GM23248 (cell line): ENCODE results near the gene PPP1R9B. TPM values are rescaled to one million over a fixed set of nuclear protein-coding genes. Genes with fewer than 3 reads are reported as not detected.

Source experiments
- DNase-seq: peaks from one replicate; pipeline ENCODE4 v3.0.0-alpha.2; 2015
- H2AFZ ChIP-seq: fragments of 200-600 bp; sonication (generic); 2 replicates; pipeline ENCODE4 v1.6.1; 2016; ENCODE audit warnings: antibody characterized with exemption
- H3F3A ChIP-seq: fragments of 200-600 bp; sonication (generic); 2 replicates; pipeline ENCODE4 v1.6.1; 2016; ENCODE audit warnings: mild to moderate bottlenecking, antibody characterized with exemption, mixed run types; ENCODE audit not compliant: insufficient read depth
- H3K27ac ChIP-seq: fragments of 200-600 bp; sonication (generic); 2 replicates; pipeline ENCODE4 v1.5.1; 2016; ENCODE audit warnings: mild to moderate bottlenecking
- H3K27me3 ChIP-seq: fragments of 200-600 bp; sonication (generic); replicated peaks from 2 replicates; pipeline ENCODE4 v1.6.1; 2016; ENCODE audit warnings: mild to moderate bottlenecking; ENCODE audit not compliant: insufficient read depth
- H3K36me3 ChIP-seq: fragments of 200-600 bp; sonication (generic); 2 replicates; pipeline ENCODE4 v1.6.1; 2016; ENCODE audit warnings: low read depth, mild to moderate bottlenecking
- H3K4me1 ChIP-seq: fragments of 200-600 bp; sonication (generic); 2 replicates; pipeline ENCODE4 v1.6.1; 2016; ENCODE audit warnings: mild to moderate bottlenecking; ENCODE audit not compliant: insufficient read depth
- H3K4me2 ChIP-seq: fragments of 200-600 bp; sonication (generic); one replicate; pipeline ENCODE4 v1.6.1; 2016; ENCODE audit warnings: mild to moderate bottlenecking; ENCODE audit not compliant: unreplicated experiment
- H3K4me3 ChIP-seq: fragments of 200-600 bp; sonication (generic); 2 replicates; pipeline ENCODE4 v1.5.1; 2016; ENCODE audit warnings: mild to moderate bottlenecking
- H3K79me2 ChIP-seq: fragments of 200-600 bp; sonication (generic); 2 replicates; pipeline ENCODE4 v1.6.1; 2016; ENCODE audit warnings: mild to moderate bottlenecking; ENCODE audit not compliant: insufficient read depth
- H3K9ac ChIP-seq: fragments of 200-600 bp; sonication (generic); 2 replicates; pipeline ENCODE4 v1.6.1; 2016; ENCODE audit warnings: mild to moderate bottlenecking
- H3K9me2 ChIP-seq: fragments of 200-600 bp; sonication (generic); 2 replicates; pipeline ENCODE4 v1.6.1; 2016; ENCODE audit warnings: mixed run types, mild to moderate bottlenecking, moderate library complexity; ENCODE audit not compliant: insufficient read depth
- H3K9me3 ChIP-seq: fragments of 200-600 bp; sonication (generic); one replicate; pipeline ENCODE4 v1.6.1; 2017; ENCODE audit warnings: low read depth
- H4K20me1 ChIP-seq: fragments of 200-600 bp; sonication (generic); 2 replicates; pipeline ENCODE4 v1.6.0; 2016; ENCODE audit not compliant: insufficient read depth
- EZH2 ChIP-seq: fragments of 200-600 bp; sonication (generic); IDR thresholded peaks from 2 replicates; pipeline ENCODE4 v1.6.1; 2018; ENCODE audit warnings: antibody characterized with exemption, mild to moderate bottlenecking; ENCODE audit not compliant: insufficient read depth, poor library complexity, severe bottlenecking
- EZH2phosphoT487 ChIP-seq: fragments of 200-600 bp; sonication (generic); IDR thresholded peaks from 2 replicates; pipeline ENCODE4 v1.6.1; 2018; ENCODE audit warnings: antibody characterized with exemption, moderate library complexity, mild to moderate bottlenecking, low read depth; ENCODE audit not compliant: insufficient read depth
- WGBS, 2 experiments: methylation state at CpG; one replicate each; pipeline ENCODE4 v1.1.6; 2015 to 2017; ENCODE audit warnings: low lambda C conversion rate in 2 of 2, low coverage in 1 of 2; ENCODE audit errors: missing lambda C conversion rate in 2 of 2; 5-methylcytosine and 5-hydroxymethylcytosine counted together
- in situ Hi-C: fragments of 300-500 bp; cut with MboI; formaldehyde crosslinking; loops from 2 replicates; pipeline ENCODE4 v1.15.0; 2020
- polyA plus RNA-seq: library from polyadenylated mRNA; unstranded; fragments of >200 nt; fragmentation: Nextera tagmentation; extraction: Ambion mirVana; gene quantifications from 2 replicates; pipeline ENCODE4 v1.2.1, GENCODE V29; 2016
- total RNA-seq: library from RNA; depleted of rRNA; stranded (reverse); fragments of >200 nt; shearing (Covaris generic); gene quantifications from 2 replicates; pipeline ENCODE4 v1.2.3, GENCODE V29; 2014

Gene PPP1R9B
- total and polyA plus RNA-seq, 2 experiments from 2014 or later: 2.3 to 69.4 TPM

GRCh38 chr17:50108556-50108955, 41.9 kb downstream of the PPP1R9B start:
- H3K36me3 ChIP-seq: no peaks in the 10 kb centered on the region
- in situ Hi-C loops: no loop called here
- 82 to 86% methylated on average over 5 to 9 of the region's 9 CpGs for WGBS, 2 experiments

GRCh38 chr17:50107790-50108414, 42.6 kb downstream of the PPP1R9B start:
- Histone ChIP-seq H3K4me3 (no peak overlapping the region), H3K9me3 (no peaks in the 10 kb centered on the region), H3K9me2 (no peaks in the 10 kb centered on the region), H3F3A (peaks cover 5% of the 10 kb centered on the region), H3K27ac (no peak overlapping the region), H4K20me1 (no peaks in the 10 kb centered on the region), H3K9ac (no peak overlapping the region), H3K27me3 (no peaks in the 10 kb centered on the region), H3K79me2 (no peaks in the 10 kb centered on the region), H3K4me2 (no peak overlapping the region), H2AFZ (no peak overlapping the region), H3K4me1 (peaks cover 8% of the 10 kb centered on the region), H3K36me3 (no peaks in the 10 kb centered on the region)
- in situ Hi-C loops: no loop called here
- DNase-seq: peak; percentile 83
- 68 to 75% methylated on average over 10 of the region's 10 CpGs for WGBS, 2 experiments
- TF ChIP-seq EZH2phosphoT487 (no peak), EZH2 (no peak)

More at GRCh38 chr17:50108556-50108955, 41.9 kb downstream of the PPP1R9B start:
- Histone ChIP-seq H3F3A (peaks cover 5% of the 10 kb centered on the region), H3K4me1 (peaks cover 8% of the 10 kb centered on the region), H3K27me3 (no peaks in the 10 kb centered on the region), H3K79me2 (no peaks in the 10 kb centered on the region), H4K20me1 (no peaks in the 10 kb centered on the region), H3K9ac (no peak overlapping the region), H3K4me2 (no peak overlapping the region), H3K9me2 (no peaks in the 10 kb centered on the region), H3K27ac (no peak overlapping the region), H3K4me3 (no peak overlapping the region), H3K9me3 (no peaks in the 10 kb centered on the region), H2AFZ (no peak overlapping the region)
- TF ChIP-seq EZH2: no peak
- no peak for TF ChIP-seq EZH2phosphoT487
- DNase-seq: no peak

- no peak overlapping the region for H3K4me2 ChIP-seq
- H3K9me2 ChIP-seq: no peaks in the 10 kb centered on the region
- no peak for DNase-seq
- peaks cover 5% of the 10 kb centered on the region for H3F3A ChIP-seq
- peaks cover 16% of the 10 kb centered on the region for H3K4me1 ChIP-seq
- no peaks in the 10 kb centered on the region for H3K27me3 ChIP-seq
- TF ChIP-seq EZH2 (no peak), EZH2phosphoT487 (no peak)
- H3K27ac ChIP-seq: no peak overlapping the region
- H3K9me3 ChIP-seq: no peaks in the 10 kb centered on the region
- no peaks in the 10 kb centered on the region for H4K20me1 ChIP-seq
- no peaks in the 10 kb centered on the region for H3K36me3 ChIP-seq
- in situ Hi-C loops: no loop called here
- H3K9ac ChIP-seq: no peak overlapping the region
- no peak overlapping the region for H3K4me3 ChIP-seq
- no peaks in the 10 kb centered on the region for H3K79me2 ChIP-seq
- 65 to 67% methylated on average over 11 to 13 of the region's 13 CpGs for WGBS, 2 experiments
- no peak overlapping the region for H2AFZ ChIP-seq
Observed at GRCh38 chr17:50106393-50107131, 43.9 kb downstream of the PPP1R9B start.

- Histone ChIP-seq H2AFZ (no peak overlapping the region), H3K9me3 (no peaks in the 10 kb centered on the region), H4K20me1 (no peaks in the 10 kb centered on the region), H3K9ac (no peak overlapping the region), H3K79me2 (no peaks in the 10 kb centered on the region), H3K4me1 (peaks cover 24% of the 10 kb centered on the region), H3K27me3 (no peaks in the 10 kb centered on the region), H3K4me3 (no peak overlapping the region), H3K27ac (no peak overlapping the region), H3K36me3 (no peaks in the 10 kb centered on the region), H3F3A (peaks cover 5% of the 10 kb centered on the region), H3K4me2 (no peak overlapping the region), H3K9me2 (no peaks in the 10 kb centered on the region)
- DNase-seq: no peak
- 87 to 94% methylated on average over 18 to 21 of the region's 21 CpGs for WGBS, 2 experiments
- TF ChIP-seq EZH2phosphoT487 (no peak), EZH2 (no peak)
- in situ Hi-C loops: no loop called here
Observed at GRCh38 chr17:50105811-50106210, 44.7 kb downstream of the PPP1R9B start.
